Brain microvascular endothelial cell (primary cell): ENCODE data around the gene MEF2A.

Experiments used
- DNase-seq: peaks from one replicate; pipeline ENCODE4 v3.0.0-alpha.2; 2020
- H3K27ac ChIP-seq: fragments of 250-450 bp; sonication (Bioruptor Pico); 2 replicates; pipeline ENCODE4 v1.5.1; 2020; ENCODE audit warnings: mild to moderate bottlenecking, moderate library complexity
- H3K27me3 ChIP-seq: fragments of 250-450 bp; sonication (Bioruptor Pico); replicated peaks from 2 replicates; pipeline ENCODE4 v1.5.1; 2020; ENCODE audit warnings: mild to moderate bottlenecking
- H3K36me3 ChIP-seq: fragments of 250-450 bp; sonication (Bioruptor Pico); replicated peaks from 2 replicates; pipeline ENCODE4 v1.5.1; 2020; ENCODE audit warnings: mild to moderate bottlenecking
- H3K4me3 ChIP-seq: 2 replicates; pipeline ENCODE4 v1.5.1; 2011; ENCODE audit warnings: low read depth, mild to moderate bottlenecking, control low read depth, low read length, moderate library complexity
- CTCF ChIP-seq: IDR thresholded peaks from 2 replicates; pipeline ENCODE4 v1.5.1; 2011; ENCODE audit warnings: low read depth, mild to moderate bottlenecking, moderate library complexity, low read length, control low read depth, inconsistent platforms; ENCODE audit errors: missing control alignments
- in situ Hi-C: cut with HindIII; loops from 2 replicates; pipeline ENCODE4 v1.10.0; 2017; ENCODE audit warnings: low sequenced_read_pairs, low pct_ligation_motif_present

The MEF2A gene

GRCh38 chr15:99708563-99708962 lies 142.8 kb downstream of the MEF2A start:
- in situ Hi-C loops: loop anchor here (25.0 kb wide), 1 partner anchor 421 kb away; no protein-coding TSS in a partner anchor
- Histone ChIP-seq H3K27ac (no peak overlapping the region), H3K27me3 (no peaks in the 10 kb centered on the region), H3K4me3 (no peak overlapping the region), H3K36me3 (no peaks in the 10 kb centered on the region)
- DNase-seq: peak; percentile 89
- TF ChIP-seq CTCF: no peak

- no peak overlapping the region for H3K4me3 ChIP-seq
- H3K27ac ChIP-seq: no peak overlapping the region
- no peaks in the 10 kb centered on the region for H3K36me3 ChIP-seq
- H3K27me3 ChIP-seq: no peaks in the 10 kb centered on the region
- no peak for TF ChIP-seq CTCF
- in situ Hi-C loops: loop anchor here (25.0 kb wide), 1 partner anchor 422 kb away; no protein-coding TSS in a partner anchor
- DNase-seq: no peak
These were observed 143.6 kb downstream of the MEF2A start for GRCh38 chr15:99709243-99709986.

DNA sequence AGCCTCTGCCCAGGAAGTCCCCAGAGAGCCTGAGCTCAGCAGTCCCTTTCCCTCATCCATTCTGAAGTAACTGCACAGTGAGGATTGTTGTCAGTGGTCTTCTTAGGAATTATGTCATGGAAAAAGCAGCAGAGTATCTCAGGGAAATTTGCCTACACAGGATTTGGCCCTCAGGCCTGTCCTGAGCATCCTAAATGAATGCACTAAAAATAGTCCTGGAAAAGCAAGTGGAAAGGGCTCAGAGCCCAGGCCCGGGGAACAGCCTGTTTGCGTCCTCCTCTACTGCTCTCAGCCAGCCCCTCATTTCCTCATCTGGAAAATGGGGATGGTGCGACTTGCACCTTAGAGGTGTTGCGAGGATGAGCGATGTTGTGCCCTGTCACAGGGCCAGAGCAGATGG lies 145.8 kb downstream of the MEF2A start:
- no peak for TF ChIP-seq CTCF

DNA sequence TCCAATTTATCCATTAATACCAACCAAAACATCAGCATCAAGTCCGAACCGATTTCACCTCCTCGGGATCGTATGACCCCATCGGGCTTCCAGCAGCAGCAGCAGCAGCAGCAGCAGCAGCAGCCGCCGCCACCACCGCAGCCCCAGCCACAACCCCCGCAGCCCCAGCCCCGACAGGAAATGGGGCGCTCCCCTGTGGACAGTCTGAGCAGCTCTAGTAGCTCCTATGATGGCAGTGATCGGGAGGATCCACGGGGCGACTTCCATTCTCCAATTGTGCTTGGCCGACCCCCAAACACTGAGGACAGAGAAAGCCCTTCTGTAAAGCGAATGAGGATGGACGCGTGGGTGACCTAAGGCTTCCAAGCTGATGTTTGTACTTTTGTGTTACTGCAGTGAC lies 146.6 kb downstream of the MEF2A start:
- Histone ChIP-seq H3K36me3 (no peaks in the 10 kb centered on the region), H3K27ac (no peak overlapping the region), H3K4me3 (no peak overlapping the region), H3K27me3 (no peaks in the 10 kb centered on the region)
- no peak for DNase-seq
- in situ Hi-C loops: loop anchor here (25.0 kb wide), 1 partner anchor 425 kb away; no protein-coding TSS in a partner anchor
- no peak for TF ChIP-seq CTCF

More for the DNA sequence above, 145.8 kb downstream of the MEF2A start:
- H3K27ac ChIP-seq: no peak overlapping the region
- in situ Hi-C loops: loop anchor here (25.0 kb wide), 1 partner anchor 424 kb away; no protein-coding TSS in a partner anchor
- no peak for DNase-seq
- H3K27me3 ChIP-seq: no peaks in the 10 kb centered on the region
- H3K36me3 ChIP-seq: no peaks in the 10 kb centered on the region
- no peak overlapping the region for H3K4me3 ChIP-seq

DNA sequence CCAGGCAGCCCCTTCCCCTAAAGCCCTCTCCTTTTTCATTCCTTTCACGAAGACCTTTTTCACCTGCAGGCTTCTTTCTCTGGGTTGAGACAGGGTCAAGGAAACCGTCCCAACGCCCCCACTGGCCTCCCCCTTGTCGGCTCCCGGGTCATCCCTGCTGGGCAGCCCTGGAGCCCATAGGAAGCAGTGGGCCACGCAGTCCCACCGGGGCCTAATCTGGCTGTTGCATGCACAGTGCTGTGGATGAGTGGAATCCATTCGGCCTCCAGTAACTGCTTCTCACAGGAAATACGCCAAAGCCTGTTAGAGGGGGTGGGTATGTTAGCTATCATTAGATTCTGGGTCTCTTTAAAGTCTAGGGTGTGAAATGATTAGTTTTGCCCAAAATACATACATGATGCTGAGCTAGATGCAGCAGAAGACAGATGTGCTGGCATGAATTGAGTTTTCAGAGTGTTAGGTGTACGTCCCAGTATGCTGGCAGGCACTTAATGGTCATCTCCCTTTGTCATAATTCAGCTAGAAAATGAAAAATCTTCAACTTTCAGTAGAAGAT lies 150.8 kb downstream of the MEF2A start:
- no peak overlapping the region for H3K4me3 ChIP-seq
- no peaks in the 10 kb centered on the region for H3K27me3 ChIP-seq
- in situ Hi-C loops: loop anchor here (25.0 kb wide), 1 partner anchor 429 kb away; no protein-coding TSS in a partner anchor
- H3K27ac ChIP-seq: no peak overlapping the region
- no peak for TF ChIP-seq CTCF
- DNase-seq: no peak
- H3K36me3 ChIP-seq: no peaks in the 10 kb centered on the region
